NCI-H1694 (cell line): ENCODE results near the gene CPA2.

Source experiments
- DNase-seq: peaks from one replicate; lab custom pipeline; 2025; lab: John Stamatoyannopoulos, UW

The CPA2 gene

DNA sequence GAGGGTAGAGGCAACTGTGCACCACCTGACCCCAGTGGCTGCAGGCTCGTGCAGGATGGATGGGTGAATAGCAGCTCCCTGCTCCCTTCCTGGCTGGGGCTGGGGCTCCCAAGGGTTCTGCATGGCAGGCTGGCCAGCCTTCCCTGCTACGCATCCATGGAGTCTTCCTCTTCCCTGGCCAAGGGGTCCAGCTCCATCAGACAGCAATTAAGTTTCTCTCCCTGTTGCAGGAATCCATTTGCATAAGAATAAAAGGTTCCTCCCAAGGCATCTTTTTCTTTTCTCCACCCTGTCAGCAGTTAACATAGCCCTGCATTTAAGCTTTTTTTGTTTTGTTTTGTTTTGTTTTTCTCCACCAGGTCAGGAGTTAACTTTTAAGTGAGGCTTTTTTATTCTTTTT, 10.0 kb upstream of the CPA2 start:
- DNase-seq = no peak

DNA sequence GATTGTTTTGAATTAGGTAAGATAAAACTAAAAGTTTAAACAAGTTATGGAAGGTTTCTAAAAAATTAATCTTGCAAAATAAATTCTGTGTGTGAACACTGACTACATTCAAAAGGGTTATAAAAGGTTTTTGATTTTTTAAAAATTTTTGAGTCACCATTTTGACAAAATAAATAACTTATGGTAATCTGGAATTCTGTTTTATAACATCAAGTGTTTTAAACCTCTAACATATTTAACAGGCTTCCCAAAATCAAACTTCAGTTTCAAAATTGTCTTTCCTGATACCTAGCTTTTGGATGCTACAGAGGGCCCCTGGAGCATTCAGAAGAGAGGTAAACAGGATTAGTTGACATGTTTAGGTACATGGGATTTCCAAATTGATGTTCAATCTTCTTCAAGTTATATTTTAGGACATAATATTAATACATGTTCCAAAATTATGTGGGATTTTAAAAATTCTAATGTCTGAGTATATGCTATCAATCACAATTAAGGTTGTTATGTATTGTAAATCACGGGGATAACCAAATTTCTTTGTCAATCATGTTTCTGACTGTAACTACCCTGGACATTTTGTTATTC, 8.1 kb upstream of the CPA2 start:
- no peak for DNase-seq

DNA sequence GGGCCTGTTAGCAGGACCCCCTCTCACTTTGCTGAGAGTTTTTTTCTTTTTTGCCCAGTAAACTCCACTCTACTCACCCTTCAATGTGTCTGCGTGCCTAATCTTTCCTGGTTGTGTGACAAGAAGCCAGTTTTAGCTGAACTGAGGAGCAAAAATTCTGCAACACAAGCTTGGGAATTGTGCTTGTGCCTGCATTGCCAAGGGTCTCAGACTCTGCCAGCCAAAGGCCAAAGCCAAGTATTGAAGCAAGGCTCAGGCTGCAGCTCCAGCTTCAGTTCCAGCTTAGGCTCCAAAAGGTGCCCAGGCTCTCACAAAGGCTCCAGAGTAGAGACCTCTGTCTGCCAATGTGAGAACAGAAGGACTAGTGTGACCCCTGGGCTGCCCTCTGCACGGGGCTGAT, 4.2 kb upstream of the CPA2 start:
- no peak for DNase-seq

DNA sequence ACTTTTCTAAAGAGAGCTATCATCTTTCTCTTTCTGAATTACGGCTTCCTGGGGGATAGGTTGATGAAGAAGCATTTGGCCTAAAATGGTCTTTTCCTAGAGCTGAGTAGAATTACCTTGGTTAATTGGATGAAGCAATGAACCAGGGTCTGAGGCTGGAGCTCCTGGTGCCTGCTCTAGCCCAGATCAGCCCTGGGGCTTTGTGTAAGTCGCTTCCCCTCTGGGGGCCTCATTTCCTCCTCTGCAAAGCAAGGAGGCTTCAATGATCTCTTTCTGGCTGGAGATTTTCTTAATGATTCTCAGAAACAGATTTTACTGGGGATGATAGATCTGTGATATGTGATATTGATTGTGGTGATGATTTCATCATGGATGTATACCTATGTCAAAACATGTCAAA, 3.5 kb upstream of the CPA2 start:
- DNase-seq = no peak

DNA sequence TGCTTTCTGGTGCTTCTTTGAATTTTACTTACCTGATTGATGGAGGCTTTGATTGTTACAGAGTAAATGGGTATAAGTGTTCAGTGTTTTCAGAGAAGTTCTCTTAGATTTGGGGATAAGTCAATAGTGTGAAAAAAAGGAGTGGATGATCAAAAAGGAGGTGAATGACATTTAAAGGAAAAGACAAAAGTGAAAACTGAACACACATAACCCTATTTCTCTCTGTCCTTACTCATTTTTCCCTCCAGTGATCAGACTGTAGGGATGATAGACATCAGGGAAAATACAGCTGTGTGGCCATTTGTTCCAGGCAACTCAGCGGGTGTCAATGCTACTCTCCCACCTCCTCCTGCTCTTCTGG, 278 bp downstream of the CPA2 start:
- DNase-seq = no peak

DNA sequence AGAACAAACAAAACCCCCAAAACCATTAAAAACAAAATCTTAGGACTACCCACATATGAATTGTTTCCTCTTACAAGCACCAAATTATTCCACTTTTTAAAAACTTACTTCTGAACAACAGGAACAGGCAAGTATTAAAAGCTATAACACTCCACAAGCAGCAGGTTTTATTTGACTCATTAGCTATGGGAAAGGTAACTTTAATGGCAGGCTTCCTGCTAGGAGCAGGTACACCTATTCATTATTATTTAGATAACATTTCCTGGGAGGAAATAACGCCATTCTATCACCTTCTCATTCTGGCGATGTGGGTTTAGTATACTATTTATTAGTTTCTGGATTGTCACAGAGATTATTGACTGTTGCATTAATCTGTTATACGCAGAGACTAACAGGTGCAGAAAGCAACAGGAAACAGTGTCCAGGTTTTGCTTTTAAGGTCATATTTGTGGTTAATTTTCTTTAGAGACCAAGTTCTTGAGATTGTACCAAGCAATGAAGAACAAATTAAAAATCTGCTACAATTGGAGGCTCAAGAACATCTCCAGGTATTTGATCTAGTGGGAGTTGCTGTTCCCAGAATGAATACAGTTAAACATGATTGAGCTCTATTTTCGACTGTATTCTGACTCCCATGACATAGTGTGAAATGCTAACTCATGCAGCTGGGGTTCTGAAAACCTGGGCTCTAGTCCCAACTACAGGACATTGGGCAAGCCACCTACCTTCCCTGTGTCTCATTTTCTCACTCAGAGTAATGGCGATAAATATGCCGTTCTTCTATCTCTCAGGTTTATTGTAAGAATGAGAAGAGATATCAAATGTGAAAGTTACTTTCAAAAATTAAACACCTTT, 2.0 kb downstream of the CPA2 start:
- DNase-seq = no peak

DNA sequence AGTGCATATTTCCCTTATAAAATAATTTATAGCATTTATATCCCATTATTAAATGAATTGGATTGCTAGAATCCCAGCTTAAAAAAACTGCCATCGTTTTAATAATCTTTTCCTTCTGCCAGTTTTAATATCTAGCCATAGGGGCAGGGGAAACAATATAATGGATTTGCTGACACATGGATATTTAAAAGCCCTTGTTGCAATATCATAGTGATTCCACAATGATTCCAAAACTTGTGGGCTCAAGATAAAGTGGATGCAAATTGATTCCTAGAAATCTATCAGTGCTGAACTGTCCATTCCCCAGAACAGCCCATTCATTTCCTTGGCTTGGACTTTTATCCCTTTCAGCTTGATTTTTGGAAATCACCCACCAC, 2.6 kb downstream of the CPA2 start:
- no peak for DNase-seq

DNA sequence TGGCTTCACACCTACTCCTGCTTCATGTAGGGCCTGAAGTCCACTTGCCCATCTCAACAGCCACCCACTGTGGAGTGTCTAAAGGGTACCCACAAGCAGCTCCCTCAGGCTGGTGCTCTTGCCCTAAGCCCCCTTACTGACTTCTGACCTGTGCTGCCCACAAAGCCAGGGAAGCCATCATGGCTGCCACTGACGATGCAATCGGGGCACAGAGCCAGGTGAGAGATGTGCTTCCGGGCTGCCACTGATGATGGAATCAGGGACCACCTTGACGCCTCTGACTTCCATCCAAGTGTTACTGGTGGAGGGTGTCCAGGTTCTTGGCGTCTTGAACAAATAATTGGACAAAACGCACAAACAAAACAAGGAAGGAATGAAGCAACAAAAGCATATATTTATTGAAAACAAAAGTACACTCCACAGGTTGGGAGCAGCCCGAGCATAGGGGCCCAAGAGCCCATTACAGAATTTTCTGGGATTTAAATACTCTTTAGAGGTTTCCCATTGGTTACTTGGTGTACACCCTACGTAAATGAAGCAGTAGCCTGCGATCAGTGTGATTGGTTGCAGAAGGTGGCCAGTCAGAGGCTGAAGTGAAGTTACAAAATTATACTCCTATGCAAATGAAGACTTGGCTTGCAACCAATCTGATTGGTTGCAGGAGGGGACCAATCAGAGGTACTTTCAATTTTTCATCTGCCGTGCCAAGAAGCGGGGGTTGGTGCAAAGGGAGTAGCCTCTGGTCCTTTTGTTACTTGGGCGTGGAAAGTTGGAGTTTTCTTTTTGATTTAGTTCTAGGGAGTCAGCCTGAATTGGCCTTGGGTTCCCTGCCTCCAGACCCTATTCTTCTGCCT, 4.5 kb downstream of the CPA2 start:
- DNase-seq = no peak

DNA sequence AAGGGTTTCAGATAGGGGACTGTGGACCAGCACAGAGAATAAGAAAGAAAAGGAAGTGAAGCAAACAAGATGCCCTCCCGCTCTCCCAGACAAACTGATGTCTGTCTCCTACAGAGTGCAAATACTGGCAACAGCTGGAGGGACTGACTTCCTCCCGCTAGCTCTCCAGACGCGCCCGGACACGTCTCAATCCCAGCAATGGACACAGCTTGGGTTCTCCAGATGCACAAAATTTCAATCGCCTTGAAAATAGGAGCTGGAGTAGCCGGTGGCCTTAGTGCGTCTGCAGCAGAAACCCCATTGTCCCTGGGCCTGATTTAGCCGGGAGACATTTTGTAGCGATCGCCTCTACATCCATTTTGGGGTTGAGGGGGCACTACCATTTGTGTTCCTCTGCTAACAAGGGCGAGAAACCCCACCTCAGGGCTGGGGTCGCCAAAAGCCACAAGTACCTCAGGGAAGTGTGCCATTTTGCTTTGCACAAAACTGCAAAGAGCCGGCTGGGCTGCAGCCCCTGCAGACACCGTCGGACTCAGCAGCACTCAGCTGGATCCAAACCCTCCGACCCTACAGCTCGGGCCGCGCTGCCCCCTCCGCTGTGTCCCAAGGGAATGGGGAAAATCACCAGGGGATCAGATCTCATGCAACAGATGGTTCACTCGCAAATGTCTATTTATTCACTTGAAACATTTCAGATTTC, 5.9 kb downstream of the CPA2 start:
- DNase-seq = peak; percentile 85

DNA sequence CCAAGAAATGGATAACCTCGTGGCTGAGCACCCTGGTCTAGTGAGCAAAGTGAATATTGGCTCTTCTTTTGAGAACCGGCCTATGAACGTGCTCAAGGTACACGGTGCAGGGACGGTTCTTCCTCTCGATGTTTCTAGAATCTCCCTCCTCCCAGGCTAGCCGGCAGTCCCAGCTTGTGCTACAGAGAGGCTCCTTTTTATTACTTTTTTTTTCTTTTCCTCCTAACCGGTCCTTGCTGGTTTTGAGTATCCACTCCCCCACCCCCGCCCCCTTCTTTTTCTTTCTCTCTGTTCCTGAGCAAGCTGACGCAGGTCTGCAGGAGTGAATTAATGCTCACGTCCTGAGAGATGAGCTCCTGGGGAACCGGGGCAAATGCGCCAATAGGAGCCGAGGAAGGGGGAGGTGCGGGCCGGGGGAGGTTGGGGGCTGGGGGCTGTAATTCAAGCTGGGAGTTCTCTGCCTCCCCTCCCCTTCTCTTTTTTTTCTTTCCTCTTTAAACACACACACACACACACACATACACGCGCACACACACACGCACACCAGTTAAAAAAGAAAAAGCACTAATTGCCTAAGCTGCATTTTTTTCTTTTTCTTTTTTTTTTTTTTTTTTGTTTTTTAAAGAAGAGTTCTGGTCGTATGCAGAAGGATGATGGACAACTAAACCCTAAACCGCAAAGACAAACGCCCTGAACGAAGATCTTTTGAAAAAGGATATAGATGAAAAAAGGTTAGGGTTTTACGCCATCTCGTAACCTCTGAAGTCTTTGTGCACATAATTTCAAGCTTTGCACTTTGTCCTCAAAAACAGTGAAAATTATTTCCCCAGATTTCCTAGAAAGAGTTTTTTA, 6.6 kb downstream of the CPA2 start:
- peak; percentile 95 for DNase-seq

DNA sequence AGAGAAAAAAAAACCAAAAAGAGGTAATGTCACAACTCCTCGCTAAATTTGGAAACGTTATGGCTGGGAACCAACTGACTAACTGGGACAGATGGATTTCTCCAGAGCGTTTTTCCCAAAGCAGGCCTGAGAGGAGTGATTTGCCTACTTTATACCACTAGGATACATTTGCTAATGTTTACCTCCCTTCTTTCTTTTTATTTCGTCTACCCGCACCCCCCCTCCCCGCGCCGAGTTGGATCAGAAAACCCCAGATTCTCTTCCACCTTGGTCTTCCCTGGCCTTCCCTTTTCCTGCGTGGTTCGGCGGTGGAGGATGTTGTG, 7.2 kb downstream of the CPA2 start:
- DNase-seq = peak; percentile 93

DNA sequence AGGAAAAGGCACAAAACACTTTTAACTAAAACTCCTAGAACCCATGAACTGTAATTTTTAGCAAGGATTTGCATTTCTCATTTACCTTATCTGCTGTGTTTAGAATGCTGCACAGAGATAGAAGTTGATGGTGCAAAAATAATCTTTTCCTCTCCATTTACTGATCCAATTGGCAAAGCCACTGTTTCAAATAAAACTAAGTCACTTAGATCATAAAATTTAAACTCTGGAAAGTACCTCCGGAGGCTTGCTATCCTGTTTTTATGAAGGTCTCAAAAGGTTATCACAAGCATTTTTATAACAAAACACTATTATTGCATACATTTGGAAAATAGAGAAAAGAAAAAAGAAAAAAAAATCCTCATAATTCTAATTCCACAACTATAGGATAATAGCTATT, 7.6 kb downstream of the CPA2 start:
- DNase-seq = no peak

DNA sequence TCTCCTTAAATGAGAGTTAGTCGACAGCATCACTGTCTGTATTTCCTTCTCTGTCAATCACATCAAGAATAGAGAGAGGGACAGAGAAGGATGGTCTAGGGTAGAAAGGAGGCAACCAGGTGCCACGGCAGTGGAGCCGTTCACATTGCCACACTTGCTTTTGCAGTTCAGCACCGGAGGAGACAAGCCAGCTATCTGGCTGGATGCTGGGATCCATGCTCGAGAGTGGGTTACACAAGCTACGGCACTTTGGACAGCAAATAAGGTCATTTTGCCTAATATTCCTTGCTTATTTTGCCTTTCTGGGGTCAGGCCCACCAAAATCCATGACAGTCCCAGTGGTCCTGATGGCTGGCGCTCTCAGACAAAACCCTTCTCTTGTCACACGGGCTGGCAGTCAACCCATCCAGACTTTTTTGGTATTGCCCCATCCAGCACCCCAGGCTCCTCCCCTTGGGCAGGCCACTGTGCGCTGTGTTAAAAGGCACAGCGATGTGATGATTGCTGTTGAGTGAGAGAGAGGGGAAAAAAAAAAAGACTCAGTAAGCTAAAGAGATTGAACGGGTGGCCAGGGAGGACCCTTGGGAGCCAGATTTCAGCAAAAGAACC, 8.4 kb downstream of the CPA2 start:
- peak; percentile 72 for DNase-seq

DNA sequence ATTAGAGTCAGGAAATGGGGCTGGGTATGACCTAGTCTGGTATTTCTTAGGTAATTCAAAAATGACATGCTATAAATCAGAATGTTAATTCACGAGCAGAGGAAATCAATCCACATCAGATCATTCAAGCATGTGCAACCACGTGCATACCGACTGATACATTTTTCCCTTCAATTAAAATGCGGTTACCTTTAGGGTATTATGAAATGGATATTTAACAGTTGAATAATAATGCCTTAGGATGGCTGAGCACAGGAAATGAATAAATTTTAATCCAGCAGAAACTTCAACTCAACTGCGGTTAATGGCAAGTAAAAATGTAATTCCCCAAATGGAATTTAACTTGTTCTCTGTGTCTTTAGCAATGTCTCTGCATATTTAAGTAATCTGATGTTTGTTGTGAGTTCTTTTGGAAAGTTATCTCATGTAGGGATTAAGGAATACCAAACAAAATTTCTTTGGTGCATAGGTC, 9.2 kb downstream of the CPA2 start:
- DNase-seq = no peak

DNA sequence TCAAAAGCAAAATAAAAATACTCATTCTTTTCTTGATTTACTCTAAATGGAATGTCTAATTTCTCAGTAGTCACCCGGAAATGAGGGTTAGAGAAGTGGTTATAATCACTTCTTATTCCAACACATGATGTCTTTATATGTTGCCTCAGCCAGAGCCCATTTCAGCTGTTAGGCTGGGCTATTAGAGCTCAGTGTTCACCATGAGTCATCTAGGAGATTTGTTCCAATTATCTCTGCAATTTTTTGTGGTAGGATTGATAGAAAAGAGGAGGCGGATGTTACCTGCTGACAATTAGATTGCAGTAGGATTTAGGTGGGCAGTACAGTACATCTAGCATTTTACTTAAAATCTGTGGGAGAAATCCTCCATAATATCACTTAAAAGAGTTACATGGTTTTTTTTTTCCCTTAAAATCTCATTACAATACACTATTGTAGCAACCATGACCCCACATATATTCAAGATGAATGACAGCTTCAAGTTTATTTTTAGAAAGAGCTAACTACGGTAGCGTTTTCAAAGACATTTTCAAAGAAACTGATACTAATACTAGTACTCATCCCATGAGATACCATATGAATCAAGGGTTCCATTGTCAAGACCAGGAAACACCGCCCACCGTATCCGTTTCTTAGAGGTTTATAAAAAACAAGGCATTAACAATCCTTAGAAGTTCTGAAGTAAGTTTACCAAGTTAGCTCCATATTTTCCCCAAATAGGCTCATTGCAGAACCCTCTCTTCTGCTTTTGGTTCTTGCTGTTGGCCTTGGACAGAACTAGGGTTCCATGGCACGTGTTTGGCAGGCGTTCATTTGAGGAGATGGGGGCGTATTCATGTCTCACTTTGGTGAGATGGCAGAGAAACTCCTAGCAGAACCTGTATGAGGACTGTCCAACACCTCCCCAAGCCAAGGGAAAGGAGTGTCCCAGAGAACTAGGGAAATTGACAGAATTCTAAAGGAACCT, 10.4 kb downstream of the CPA2 start:
- no peak for DNase-seq

DNA sequence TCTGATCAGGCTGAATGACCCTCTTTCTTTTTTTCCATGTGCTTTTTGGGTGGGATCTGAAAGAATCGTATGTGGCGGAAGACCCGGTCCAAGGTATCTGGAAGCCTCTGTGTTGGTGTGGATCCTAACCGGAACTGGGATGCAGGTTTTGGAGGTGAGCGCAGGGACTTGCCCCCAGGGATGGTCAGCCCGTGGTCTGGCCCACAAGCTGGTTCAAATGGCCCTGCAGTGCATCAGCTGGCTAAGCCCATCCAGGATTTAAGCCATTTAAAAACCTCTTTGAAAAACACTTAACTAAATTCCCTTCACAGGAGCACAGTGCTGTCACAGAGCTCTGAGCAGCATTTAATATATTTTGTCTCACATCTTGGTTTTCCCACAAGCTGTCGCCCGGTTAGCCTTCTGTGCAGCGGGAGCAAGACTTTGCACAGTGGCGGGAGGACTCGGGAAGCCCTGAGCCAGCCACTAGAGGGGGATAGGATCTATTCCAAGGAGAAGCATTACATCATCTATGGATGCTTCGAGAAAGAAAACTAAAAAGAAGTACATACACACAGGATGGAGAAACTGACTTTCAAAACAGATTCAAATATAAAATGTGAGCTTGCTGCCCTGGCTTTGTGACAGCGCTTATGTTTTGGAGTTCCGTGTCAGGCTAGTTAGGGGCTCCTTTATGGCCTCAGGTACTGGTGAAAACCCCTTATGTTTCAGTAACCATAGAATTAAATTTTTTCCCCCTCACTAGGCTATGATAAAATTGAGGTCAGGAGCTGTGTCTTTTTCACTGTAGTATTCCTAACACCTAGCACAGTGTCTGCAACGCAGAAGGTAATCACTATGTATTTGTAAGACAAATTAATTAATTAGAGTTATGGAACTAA, 11.3 kb downstream of the CPA2 start:
- peak; percentile 64 for DNase-seq

DNA sequence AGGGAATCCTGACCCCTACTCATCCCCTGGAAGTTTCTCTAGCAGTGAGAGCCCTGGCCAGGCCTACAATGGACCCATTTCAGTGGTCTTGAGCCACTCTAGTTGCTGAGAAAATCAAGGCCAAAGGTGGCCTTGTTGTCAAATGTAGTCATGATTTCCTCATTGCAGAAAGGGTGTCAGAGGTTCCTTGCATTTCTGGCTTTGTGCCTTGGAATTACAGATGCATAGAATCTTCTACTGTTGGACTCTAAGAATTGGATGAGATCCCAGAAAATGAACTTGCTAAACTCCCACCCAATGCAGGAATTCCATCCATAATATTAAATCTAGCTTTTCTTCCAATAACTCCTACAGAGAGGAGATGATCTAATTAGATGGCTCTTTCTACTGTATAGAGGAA, 12.2 kb downstream of the CPA2 start:
- DNase-seq = no peak

DNA sequence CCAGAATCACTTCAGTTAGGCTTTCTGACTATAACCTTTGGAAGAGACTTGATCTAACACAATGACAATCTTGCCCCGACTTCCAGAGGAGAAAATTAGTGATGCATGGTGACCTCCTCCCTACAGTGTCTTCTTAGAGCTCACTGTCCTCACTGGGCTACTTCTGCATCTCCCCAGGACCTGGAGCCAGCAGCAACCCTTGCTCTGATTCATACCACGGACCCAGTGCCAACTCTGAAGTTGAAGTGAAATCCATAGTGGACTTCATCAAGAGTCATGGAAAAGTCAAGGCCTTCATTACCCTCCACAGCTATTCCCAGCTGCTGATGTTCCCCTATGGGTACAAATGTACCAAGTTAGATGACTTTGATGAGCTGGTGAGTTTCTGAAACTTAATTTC, 12.6 kb downstream of the CPA2 start:
- no peak for DNase-seq

DNA sequence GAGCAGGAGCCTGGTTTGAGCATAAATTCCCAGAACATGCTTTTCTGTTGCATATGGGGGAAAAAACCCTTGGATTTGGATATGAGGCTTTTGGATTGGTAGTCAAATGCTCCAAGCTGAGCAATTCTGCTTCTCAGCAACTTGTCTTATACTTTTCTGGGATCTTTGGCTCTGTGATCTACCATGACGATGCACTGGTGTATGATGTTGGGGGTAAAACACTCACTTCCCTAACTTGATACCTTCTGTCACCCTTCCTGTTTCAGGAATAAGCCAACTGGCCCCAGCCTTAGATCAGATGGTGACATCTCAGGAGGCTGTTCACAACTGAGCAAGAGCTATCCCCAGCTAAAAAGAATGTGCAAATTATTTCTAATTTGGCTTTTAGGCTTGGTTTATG, 13.2 kb downstream of the CPA2 start:
- DNase-seq = no peak
